AG10803 (cell line): Measurements from ENCODE around the gene POLE3.
"Not testable (repeated sequence)": the region's sequence is repeated elsewhere in the genome, so short reads cannot be mapped to it uniquely, and the experiment has no call there.

Source experiments
- DNase-seq: peaks from one replicate; pipeline ENCODE4 v3.0.0; 2010; ENCODE audit warnings: low read depth
- H3K4me3 ChIP-seq: 2 replicates; pipeline ENCODE4 v1.5.1; 2011; ENCODE audit warnings: mild to moderate bottlenecking, low read length, control low read depth
- TF ChIP-seq, protein P1 (sequence below): conservative IDR thresholded peaks from 2 replicates; pipeline ENCODE4 v1.5.1; 2011; ENCODE audit warnings: mild to moderate bottlenecking, low read length, control low read depth, inconsistent platforms

The POLE3 gene

DNA sequence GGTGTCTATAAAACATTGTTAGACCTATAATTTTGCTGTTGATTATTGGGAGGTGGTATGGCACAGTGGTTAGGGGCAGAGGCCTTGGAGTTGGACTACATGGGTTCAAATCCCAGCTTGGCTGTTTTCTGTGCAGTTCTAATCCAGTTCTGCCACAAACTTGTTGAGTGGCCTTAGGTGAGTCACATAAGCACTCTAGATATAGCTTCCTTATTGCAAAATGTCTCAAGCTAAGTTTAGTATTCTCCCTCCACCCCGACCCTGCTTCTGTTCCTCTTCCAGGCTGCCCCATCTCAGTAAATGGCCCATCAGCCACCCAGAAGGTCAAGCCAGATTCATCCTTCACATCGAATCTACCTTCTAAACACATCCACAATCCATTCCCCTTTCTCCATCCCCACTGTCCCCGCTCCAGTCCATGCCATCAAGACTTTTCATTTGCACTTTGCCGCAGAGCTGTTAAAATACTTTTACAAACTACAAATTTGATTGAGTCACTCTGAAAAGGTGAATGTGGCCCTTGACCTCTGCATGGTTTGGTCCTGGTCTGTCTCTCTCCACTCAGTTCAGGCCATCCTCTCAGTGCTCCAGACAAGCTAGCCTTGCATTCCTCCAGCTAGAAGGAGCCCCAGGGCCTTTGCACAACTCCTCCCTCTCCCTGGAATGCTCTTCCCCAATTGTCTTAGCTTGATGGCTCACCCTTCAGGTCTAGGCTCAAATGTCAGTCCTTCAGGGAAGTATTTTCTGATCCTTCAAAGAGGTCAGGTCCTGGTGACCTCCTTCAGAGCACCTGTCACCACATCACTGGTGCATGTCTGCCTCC is 23.7 kb downstream of the POLE3 start:
- no peak for DNase-seq
- no peak overlapping the region for H3K4me3 ChIP-seq
- TF ChIP-seq, protein P1, sequence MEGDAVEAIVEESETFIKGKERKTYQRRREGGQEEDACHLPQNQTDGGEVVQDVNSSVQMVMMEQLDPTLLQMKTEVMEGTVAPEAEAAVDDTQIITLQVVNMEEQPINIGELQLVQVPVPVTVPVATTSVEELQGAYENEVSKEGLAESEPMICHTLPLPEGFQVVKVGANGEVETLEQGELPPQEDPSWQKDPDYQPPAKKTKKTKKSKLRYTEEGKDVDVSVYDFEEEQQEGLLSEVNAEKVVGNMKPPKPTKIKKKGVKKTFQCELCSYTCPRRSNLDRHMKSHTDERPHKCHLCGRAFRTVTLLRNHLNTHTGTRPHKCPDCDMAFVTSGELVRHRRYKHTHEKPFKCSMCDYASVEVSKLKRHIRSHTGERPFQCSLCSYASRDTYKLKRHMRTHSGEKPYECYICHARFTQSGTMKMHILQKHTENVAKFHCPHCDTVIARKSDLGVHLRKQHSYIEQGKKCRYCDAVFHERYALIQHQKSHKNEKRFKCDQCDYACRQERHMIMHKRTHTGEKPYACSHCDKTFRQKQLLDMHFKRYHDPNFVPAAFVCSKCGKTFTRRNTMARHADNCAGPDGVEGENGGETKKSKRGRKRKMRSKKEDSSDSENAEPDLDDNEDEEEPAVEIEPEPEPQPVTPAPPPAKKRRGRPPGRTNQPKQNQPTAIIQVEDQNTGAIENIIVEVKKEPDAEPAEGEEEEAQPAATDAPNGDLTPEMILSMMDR, result no peak

DNA sequence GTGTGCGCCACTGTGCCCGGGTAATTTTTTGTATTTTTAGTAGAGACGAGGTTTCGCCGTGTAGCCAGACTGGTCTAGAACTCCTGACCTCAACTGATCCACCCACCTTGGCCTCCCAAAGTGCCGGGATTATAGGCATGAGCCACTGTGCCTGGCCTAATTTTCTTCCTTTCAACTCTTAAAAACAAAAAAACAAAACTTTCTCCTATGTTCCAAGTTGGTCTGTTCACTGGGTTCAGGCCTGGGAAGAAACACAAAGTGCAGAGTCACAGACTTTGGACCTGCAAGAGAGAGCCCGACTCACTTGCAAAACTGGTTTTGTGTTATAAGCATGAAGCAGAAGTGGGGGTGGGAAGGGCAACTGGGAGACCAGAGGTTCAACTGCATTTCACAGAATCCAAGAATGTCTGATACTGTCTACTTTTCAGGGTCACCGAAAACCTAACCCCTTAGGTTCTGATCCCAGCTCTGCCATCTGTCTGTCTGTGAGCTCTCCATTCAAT is 28.5 kb downstream of the POLE3 start:
- H3K4me3 ChIP-seq, result no peak overlapping the region
- DNase-seq, result no peak
- TF ChIP-seq, protein P1, result no peak

DNA sequence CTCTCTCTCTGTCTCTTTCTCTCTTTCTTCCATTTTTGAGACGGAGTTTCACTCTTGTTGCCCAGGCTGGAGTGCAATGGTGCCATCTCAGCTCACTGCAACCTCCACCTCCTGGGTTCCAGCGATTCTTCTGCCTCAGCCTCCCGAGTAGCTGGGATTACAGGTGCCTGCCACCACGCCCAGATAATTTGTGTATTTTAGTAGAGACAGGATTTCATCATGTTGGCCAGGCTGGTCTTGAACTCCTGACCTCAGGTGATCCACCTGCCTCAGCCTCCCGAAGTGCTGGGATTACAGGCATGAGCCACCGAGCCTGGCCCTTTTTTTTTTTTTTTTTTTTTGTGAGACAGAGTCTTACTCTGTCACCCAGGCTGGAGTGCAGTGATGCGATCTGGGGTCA is 29.0 kb downstream of the POLE3 start:
- H3K4me3 ChIP-seq, DNase-seq: not testable (repeated sequence)

DNA sequence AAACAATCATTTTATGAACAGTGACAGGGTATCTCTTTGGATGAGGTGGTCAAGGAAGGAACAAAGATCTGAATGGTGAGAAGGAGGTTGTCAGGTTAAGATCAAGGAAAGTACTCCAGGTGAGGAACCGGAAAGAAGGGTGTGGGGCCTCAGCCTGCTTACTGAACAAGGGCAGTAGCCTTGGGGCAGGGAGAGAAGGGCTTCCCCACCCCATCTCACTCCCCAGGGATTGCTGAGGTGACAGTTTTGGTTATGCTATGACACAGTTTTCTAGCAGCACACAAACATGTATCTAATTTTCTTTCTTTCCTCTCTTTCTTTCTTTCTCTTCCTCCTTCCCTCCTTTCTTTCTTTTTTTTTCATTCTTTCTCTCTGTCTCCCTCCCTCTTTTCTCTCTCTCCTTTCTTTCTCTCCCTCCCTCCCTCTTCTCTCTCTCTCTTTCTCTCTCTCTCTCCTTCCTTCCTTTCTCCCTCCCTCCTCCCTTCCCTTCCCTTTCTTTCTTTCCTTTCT is 29.6 kb downstream of the POLE3 start:
- TF ChIP-seq, protein P1, result no peak
- H3K4me3 ChIP-seq, result no peak overlapping the region
- DNase-seq, result no peak

DNA sequence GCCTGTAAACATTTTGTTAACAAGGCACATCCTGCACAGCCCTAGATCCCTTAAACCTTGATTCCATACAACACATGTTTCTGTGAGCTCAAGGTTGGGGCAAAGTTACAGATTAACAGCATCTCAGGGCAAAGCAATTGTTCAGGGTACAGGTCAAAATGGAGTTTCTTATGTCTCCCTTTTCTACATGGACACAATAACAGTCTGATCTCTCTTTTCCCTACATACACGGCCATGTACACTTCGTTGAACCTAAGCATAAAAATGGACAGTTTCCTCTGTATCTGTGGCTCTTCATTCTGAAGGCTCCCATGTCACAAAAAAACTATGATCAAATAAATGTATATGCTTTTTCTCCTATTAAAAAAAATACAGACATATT is 30.7 kb downstream of the POLE3 start:
- not testable (repeated sequence) for DNase-seq

DNA sequence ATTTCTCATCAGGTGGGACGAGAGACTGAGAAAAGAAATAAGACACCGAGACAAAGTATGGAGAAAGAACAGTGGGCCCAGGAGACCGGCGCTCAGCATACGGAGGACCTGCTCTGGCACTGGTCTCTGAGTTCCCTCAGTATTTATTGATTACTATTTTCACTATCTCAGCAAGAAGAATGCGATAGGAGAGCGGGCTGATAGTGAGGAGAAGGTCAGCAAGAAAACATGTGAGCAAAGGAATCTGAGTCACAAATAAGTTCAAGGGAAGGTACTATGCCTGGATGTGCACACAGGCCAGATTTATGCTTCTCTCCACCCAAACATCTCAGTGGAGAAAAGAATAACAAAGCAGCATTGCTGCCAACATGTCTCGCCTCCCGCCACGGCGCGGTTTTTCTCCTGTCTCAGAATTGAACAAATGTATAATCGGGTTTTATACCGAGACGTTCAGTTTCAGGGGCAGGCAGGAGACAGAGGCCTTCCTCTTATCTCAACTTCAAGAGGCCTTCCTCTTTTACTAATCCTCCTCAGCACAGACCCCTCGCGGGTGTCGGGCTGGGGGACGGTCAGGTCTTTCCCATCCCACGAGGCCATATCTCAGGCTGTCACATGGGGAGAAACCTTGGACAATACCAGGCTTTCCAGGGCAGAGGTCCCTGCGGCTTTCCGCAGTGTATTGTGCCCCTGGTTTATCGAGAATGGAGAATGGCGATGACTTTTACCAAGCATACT is 31.2 kb downstream of the POLE3 start:
- H3K4me3 ChIP-seq, DNase-seq: not testable (repeated sequence)

More for the DNA sequence above, 30.7 kb downstream of the POLE3 start:
- H3K4me3 ChIP-seq, result not testable (repeated sequence)

DNA sequence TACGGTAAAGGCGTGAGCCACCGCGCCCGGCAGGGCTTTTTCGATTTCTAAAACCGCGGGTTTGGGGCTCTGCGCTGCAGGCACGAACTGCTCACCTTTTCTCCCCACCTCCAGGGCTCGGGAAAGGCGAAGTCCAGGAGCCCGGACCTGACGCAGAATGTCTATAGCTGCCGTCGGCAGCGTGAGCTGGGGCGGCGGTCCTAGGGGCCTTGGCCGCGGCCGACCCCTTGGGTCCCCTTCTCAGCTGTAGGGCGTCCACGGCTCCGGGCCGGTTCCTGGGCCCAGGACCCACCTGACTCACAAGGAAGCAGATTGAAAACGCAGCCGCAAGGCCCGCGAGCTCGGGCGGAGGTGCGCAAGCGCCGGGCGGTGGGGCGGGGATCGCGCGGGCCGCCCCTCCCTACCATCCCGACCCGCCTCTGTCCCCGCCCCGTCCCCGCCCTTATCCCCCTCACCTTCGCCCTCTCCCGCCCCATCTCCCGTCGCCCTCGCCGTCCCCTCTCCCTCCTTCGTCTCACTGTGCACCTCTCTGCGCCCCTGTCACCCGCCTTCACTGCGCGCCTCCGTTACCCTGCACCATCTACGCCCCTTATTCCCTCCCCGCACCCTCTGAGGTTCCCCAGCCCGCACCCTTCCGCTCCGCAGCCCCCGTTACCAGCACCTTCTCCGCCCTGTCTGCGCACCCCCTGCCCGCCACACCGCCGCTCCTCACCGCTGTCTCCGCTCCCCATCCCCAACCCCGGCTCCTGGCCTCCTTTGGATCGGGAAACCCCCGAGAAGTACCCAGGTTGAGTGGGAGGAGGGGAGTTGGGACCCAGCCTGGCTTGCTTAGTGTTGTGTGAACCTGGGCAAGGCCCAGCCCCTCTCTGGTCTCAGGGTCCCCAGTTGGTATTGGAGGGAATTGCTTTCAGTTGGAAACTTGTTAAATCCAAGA is 33.6 kb downstream of the POLE3 start, which contains the start of gene HDHD3:
Gene HDHD3 (minus strand): TSS at position 353 of the 934 bp plus-strand sequence. CDS start 2,632 bp downstream, outside the sequence.
- peak within 1 kb of the TSS; percentile 81 for H3K4me3 ChIP-seq
- DNase-seq, result peak; percentile 64
- TF ChIP-seq, protein P1, result no peak
